Tibial nerve (tissue), 4 donors: ENCODE data around the gene RNF128. TPM values are rescaled to one million over a fixed set of nuclear protein-coding genes. Genes with fewer than 3 reads are reported as not detected.
"Not testable (repeated sequence)": the region's sequence is repeated elsewhere in the genome, so short reads cannot be mapped to it uniquely, and the experiment has no call there.

Source experiments
- DNase-seq, 2 donors: peaks; one replicate each; pipeline ENCODE4 v3.0.0-alpha.2; 2019; ENCODE audit warnings: low spot score in 2 of 2
- H3K27ac ChIP-seq, 4 donors: fragments of 200-600 bp; sonication (generic) in 3 of 4; one replicate each; pipeline ENCODE4 v1.5.1; 2017 to 2019; ENCODE audit warnings: mild to moderate bottlenecking in 1 of 4
- H3K27me3 ChIP-seq, 2 donors: fragments of 200-600 bp; sonication (generic) in 1 of 2; one replicate each; pipeline versions ENCODE4 v1.5.1 to v1.6.0; 2017 to 2019
- H3K36me3 ChIP-seq, 3 donors: fragments of 200-600 bp; sonication (generic); one replicate each; pipeline ENCODE4 v1.5.1; 2018 to 2019
- H3K4me1 ChIP-seq, 4 donors: fragments of 200-600 bp; sonication (generic) in 3 of 4; one replicate each; pipeline ENCODE4 v1.5.1; 2017 to 2019
- H3K4me3 ChIP-seq, 4 donors: fragments of 200-600 bp; sonication (generic) in 3 of 4; one replicate each; pipeline ENCODE4 v1.5.1; 2017 to 2019; ENCODE audit warnings: mild to moderate bottlenecking in 1 of 4, moderate library complexity in 1 of 4
- H3K9me3 ChIP-seq, 4 donors: fragments of 200-600 bp; sonication (generic) in 3 of 4; one replicate each; pipeline ENCODE4 v1.5.1; 2017 to 2019
- CTCF ChIP-seq, 5 experiments: fragments of 200-600 bp in 3 of 5; fragments of 450-650 bp in 2 of 5; sonication (generic) in 3 of 5; IDR thresholded peaks; one replicate each; pipeline ENCODE4 v1.5.1; 2016 to 2019; ENCODE audit warnings: antibody characterized with exemption in 5 of 5, mild to moderate bottlenecking in 3 of 5, moderate library complexity in 2 of 5
- EP300 ChIP-seq, 2 donors: sonication (generic); formaldehyde crosslinking; IDR thresholded peaks; one replicate each; pipeline ENCODE4 v1.6.1; 2017; ENCODE audit warnings: antibody characterized with exemption in 2 of 2, mild to moderate bottlenecking in 1 of 2
- POLR2A ChIP-seq, 2 donors: fragments of 450-650 bp; IDR thresholded peaks; one replicate each; pipeline ENCODE4 v1.6.1; 2017; ENCODE audit warnings: antibody characterized with exemption in 2 of 2, mild to moderate bottlenecking in 2 of 2, moderate library complexity in 2 of 2
- WGBS, 2 donors: methylation state at CpG; one replicate each; pipeline ENCODE4 v1.1.5; 2018; 5-methylcytosine and 5-hydroxymethylcytosine counted together
- total RNA-seq, 4 donors: library from RNA; depleted of rRNA; stranded (reverse); fragments of >200 nt; gene quantifications; one replicate each; pipeline ENCODE4 v1.1.0, GENCODE V29; 2016

The RNF128 gene
- total RNA-seq, 4 donors from 2014 or later, result 0.20 to 5.0 (median 1.1) TPM

- no peak for TF ChIP-seq POLR2A (IDR thresholded peaks at IDR 0.05)
- no peak for TF ChIP-seq EP300 (IDR thresholded peaks at IDR 0.05)
- no peak for TF ChIP-seq CTCF (IDR thresholded peaks at IDR 0.05)
- Histone ChIP-seq H3K9me3 (no peaks in the 10 kb centered on the region), H3K4me1 (no peaks in the 10 kb centered on the region), H3K4me3 (no peak overlapping the region), H3K36me3 (no peaks in the 10 kb centered on the region), H3K27me3 (peaks cover 0 to 21% of the 10 kb centered on the region in 2 donors), H3K27ac (no peak overlapping the region)
- WGBS, 2 donors, result 60 to 74% methylated on average over 2 of the region's 2 CpGs
- no peak for DNase-seq
These were observed 15.7 kb downstream of the RNF128 start for GRCh38 chrX:106742193-106742592.

GRCh38 chrX:106742805-106743204 is 16.3 kb downstream of the RNF128 start:
- Histone ChIP-seq H3K27ac (no peak overlapping the region), H3K4me1 (no peaks in the 10 kb centered on the region), H3K36me3 (no peaks in the 10 kb centered on the region), H3K9me3 (no peaks in the 10 kb centered on the region), H3K4me3 (no peak overlapping the region), H3K27me3 (peaks cover 0 to 21% of the 10 kb centered on the region in 2 donors)
- TF ChIP-seq POLR2A (IDR thresholded peaks at IDR 0.05) (no peak), CTCF (IDR thresholded peaks at IDR 0.05) (no peak), EP300 (IDR thresholded peaks at IDR 0.05) (no peak)
- no peak for DNase-seq

DNA sequence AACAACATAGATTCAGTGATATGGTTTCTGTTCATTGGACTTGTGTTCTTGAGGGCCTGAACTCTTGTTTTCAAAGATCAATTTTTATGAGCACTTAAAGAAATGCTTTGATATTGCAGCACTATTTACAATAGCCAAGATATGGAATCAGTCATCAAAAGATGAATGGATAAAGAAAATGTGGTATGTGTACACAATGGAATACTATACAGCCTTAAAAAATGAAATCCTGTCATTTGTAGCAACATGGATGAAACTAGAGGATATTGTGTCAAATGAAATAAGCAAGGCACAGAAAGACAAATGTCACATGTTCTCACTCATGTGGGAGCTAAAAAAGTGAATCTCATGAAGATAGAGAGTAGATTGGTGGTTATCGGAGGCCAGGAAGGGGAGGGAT is 21.9 kb downstream of the RNF128 start:
- no peak overlapping the region for H3K4me3 ChIP-seq
- no peak for DNase-seq
- no peaks in the 10 kb centered on the region for H3K36me3 ChIP-seq
- TF ChIP-seq CTCF (IDR thresholded peaks at IDR 0.05) (no peak), EP300 (IDR thresholded peaks at IDR 0.05) (no peak), POLR2A (IDR thresholded peaks at IDR 0.05) (no peak)
- no peaks in the 10 kb centered on the region for H3K4me1 ChIP-seq
- WGBS, 2 donors, result 93 to 98% methylated on average over 1 of the region's 1 CpG
- H3K27ac ChIP-seq, result no peak overlapping the region
- peaks cover 0 to 9% of the 10 kb centered on the region in 2 donors for H3K27me3 ChIP-seq
- H3K9me3 ChIP-seq, result no peaks in the 10 kb centered on the region

DNA sequence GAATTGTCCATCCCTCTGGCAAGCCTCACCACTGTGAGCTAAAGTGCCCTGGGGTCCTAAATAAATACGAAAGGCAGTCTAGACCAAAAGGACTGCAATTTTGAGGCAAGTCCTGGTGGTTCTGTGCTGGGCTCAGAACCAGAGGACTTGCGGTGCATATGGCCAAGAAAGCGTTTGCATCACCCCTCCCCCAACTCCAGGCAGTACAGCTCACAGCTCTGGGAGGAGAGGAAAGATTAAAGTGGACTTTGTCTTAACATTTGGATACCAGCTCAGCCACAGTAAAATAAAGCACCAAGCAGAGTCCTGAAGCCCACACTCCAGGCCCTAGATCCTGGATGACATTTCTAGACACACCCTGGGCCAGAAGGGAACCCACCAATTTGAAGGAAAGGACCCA is 24.9 kb downstream of the RNF128 start:
- DNase-seq, result no peak
- no peaks in the 10 kb centered on the region for H3K4me1 ChIP-seq
- peaks cover 0 to 5% of the 10 kb centered on the region in 2 donors for H3K27me3 ChIP-seq
- H3K36me3 ChIP-seq, result no peaks in the 10 kb centered on the region
- H3K4me3 ChIP-seq, result no peak overlapping the region
- TF ChIP-seq POLR2A (IDR thresholded peaks at IDR 0.05) (no peak), EP300 (IDR thresholded peaks at IDR 0.05) (no peak), CTCF (IDR thresholded peaks at IDR 0.05) (no peak)
- no peak overlapping the region for H3K27ac ChIP-seq
- 61 to 67% methylated on average over 2 to 3 of the region's 3 CpGs for WGBS, 2 donors
- H3K9me3 ChIP-seq, result no peaks in the 10 kb centered on the region

GRCh38 chrX:106752101-106752678 is 25.7 kb downstream of the RNF128 start:
- no peaks in the 10 kb centered on the region for H3K36me3 ChIP-seq
- H3K27ac ChIP-seq, result no peak overlapping the region
- H3K4me3 ChIP-seq, result no peak overlapping the region
- no peaks in the 10 kb centered on the region for H3K9me3 ChIP-seq
- WGBS, 2 donors, result 57 to 60% methylated on average over 1 of the region's 1 CpG
- no peak for DNase-seq
- TF ChIP-seq POLR2A (IDR thresholded peaks at IDR 0.05), result no peak
- no peak for TF ChIP-seq EP300 (IDR thresholded peaks at IDR 0.05)
- TF ChIP-seq CTCF (IDR thresholded peaks at IDR 0.05), result no peak
- no peaks in the 10 kb centered on the region for H3K4me1 ChIP-seq
- H3K27me3 ChIP-seq, result peaks cover 0 to 5% of the 10 kb centered on the region in 2 donors

- not testable (repeated sequence) for H3K9me3 ChIP-seq, H3K4me3 ChIP-seq, H3K27ac ChIP-seq, H3K27me3 ChIP-seq, DNase-seq, H3K36me3 ChIP-seq, H3K4me1 ChIP-seq
- 55 to 92% methylated on average over 1 of the region's 1 CpG for WGBS, 2 donors
These were observed 42.8 kb downstream of the RNF128 start for GRCh38 chrX:106769288-106769687.
